Mononuclear cell (primary cell): ENCODE measurements around the gene GNG7. TPM values are rescaled to one million over a fixed set of nuclear protein-coding genes. Genes with fewer than 3 reads are reported as not detected.
"Not testable (repeated sequence)": the region's sequence is repeated elsewhere in the genome, so short reads cannot be mapped to it uniquely, and the experiment has no call there.

Source experiments
- H3K27me3 ChIP-seq: 2 replicates; pipeline ENCODE4 v1.6.0; 2011; ENCODE audit warnings: low read length, control low read depth; ENCODE audit not compliant: insufficient read depth
- H3K4me1 ChIP-seq: 2 replicates; pipeline ENCODE4 v1.5.1; 2011; ENCODE audit warnings: mild to moderate bottlenecking, low read length, control low read depth; ENCODE audit not compliant: insufficient read depth
- H3K4me3 ChIP-seq: 2 replicates; pipeline ENCODE4 v1.5.1; 2011; ENCODE audit warnings: mild to moderate bottlenecking, low read length, moderate library complexity
- H3K9me3 ChIP-seq: 2 replicates; pipeline ENCODE4 v1.5.1; 2011; ENCODE audit warnings: low read depth, mild to moderate bottlenecking, control low read depth, low read length
- total RNA-seq: library from RNA; depleted of rRNA; stranded (reverse); fragments of >200 nt; gene quantifications from one replicate; pipeline ENCODE4 v1.2.3, GENCODE V29; 2012

Gene GNG7
- total RNA-seq, 1 donor, result 2.0 TPM

GRCh38 chr19:2679439-2679838 lies 23.1 kb downstream of the GNG7 start:
- peaks cover 41% of the 10 kb centered on the region for H3K4me1 ChIP-seq
- no peaks in the 10 kb centered on the region for H3K27me3 ChIP-seq
- H3K4me3 ChIP-seq, result no peak overlapping the region
- no peaks in the 10 kb centered on the region for H3K9me3 ChIP-seq

- peaks cover 41% of the 10 kb centered on the region for H3K4me1 ChIP-seq
- not testable (repeated sequence) for H3K27me3 ChIP-seq, H3K9me3 ChIP-seq
Observed at GRCh38 chr19:2678948-2679347, 23.5 kb downstream of the GNG7 start.

GRCh38 chr19:2678044-2678671 lies 24.3 kb downstream of the GNG7 start:
- H3K4me1 ChIP-seq, result peaks cover 41% of the 10 kb centered on the region
- no peaks in the 10 kb centered on the region for H3K9me3 ChIP-seq
- no peak overlapping the region for H3K4me3 ChIP-seq
- H3K27me3 ChIP-seq, result no peaks in the 10 kb centered on the region

More at GRCh38 chr19:2678948-2679347, 23.5 kb downstream of the GNG7 start:
- not testable (repeated sequence) for H3K4me3 ChIP-seq

- Histone ChIP-seq H3K4me3 (no peak overlapping the region), H3K9me3 (no peaks in the 10 kb centered on the region), H3K4me1 (peaks cover 38% of the 10 kb centered on the region), H3K27me3 (no peaks in the 10 kb centered on the region)
Observed at GRCh38 chr19:2676823-2677222, 25.7 kb downstream of the GNG7 start.

DNA sequence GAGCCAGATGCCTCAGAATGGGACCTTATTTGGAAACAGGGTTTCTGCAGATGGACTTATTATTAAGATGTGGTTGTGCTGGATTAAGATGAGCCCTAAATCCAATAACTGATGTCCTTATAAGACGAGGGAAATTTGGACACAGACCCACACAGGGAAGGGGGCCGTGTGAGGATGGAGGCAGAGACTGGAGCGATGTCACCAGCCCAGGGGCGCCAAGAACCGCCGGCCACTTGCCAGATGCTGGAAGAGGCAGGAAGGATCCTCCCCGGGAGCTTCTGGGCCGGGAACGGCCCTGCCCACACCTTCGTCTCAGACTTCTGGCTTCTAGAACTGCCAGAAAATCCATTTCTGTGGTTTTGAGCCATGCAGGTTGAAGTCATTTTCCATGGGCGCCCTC lies 26.6 kb downstream of the GNG7 start:
- Histone ChIP-seq H3K9me3 (no peaks in the 10 kb centered on the region), H3K27me3 (no peaks in the 10 kb centered on the region), H3K4me1 (peaks cover 32% of the 10 kb centered on the region), H3K4me3 (no peak overlapping the region)

DNA sequence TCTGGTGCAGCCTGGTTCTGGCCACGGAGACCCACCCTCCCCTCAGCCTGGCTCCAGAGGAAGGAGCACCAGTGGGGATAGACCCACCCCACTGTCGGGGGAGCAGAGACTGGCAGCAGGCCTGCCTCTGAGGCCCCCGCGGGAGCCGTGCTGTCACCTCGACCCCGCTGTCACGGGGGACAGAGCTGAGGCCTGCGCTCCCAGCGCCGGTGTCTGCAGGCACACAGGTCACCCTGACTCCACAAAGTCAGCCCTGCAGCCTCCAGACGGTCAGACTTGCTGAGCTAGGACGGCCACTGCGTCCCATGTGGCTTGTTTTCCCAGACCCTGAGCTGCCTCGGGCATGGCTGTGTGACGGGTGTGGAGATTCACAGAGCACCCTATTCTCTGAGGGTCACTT lies 32.3 kb downstream of the GNG7 start:
- Histone ChIP-seq H3K4me1 (peaks cover 4% of the 10 kb centered on the region), H3K9me3 (no peaks in the 10 kb centered on the region), H3K27me3 (no peaks in the 10 kb centered on the region), H3K4me3 (no peak overlapping the region)

DNA sequence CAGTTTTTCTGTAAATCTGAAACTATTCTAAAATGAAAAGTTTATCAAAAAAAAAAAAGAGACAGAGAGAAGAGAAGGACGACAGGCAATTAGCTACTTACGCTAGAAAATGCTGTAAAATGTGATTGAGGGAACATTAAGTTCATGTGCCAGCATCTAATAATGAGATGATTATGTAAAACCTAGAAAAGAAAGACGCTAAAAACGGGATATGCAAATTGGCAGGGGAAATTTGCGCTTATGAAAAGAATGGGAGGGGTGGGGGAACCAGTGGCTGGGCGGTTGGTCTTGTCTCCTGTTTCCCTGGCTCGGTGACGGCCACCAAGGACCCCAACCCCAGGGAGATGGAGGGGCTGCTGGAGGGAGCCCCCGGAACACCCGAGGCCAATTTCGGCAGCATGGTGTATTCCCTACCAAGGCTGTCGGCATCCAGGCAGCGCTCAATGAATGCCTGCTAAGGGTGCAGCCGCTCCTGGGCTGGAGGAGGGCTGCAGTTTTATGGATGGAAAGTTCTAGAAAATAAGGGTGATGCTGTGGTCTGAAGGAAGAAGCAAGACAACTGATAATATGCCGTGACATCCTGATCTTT lies 34.2 kb downstream of the GNG7 start:
- Histone ChIP-seq H3K4me3 (no peak overlapping the region), H3K27me3 (no peaks in the 10 kb centered on the region), H3K4me1 (no peaks in the 10 kb centered on the region), H3K9me3 (no peaks in the 10 kb centered on the region)

DNA sequence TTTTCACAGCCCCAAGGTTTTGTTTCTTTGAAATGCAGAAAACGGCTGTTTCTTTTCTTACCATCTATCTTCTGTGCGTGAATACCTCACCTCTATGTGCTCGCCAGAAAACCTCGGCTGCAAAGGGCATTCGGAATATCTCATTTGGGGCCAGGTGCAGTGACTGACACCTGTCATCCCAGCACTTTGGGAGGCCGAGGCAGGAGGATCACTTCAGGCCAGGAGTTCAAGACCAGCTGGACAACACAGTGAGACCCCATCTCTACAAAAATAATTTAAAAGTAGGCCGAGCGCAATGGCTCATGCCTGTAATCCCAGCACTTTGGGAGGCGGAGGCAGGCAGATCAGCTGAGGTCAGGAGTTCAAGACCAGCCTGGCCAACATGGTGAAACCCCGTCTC lies 35.1 kb downstream of the GNG7 start:
- H3K4me3 ChIP-seq, H3K4me1 ChIP-seq, H3K9me3 ChIP-seq, H3K27me3 ChIP-seq: not testable (repeated sequence)

DNA sequence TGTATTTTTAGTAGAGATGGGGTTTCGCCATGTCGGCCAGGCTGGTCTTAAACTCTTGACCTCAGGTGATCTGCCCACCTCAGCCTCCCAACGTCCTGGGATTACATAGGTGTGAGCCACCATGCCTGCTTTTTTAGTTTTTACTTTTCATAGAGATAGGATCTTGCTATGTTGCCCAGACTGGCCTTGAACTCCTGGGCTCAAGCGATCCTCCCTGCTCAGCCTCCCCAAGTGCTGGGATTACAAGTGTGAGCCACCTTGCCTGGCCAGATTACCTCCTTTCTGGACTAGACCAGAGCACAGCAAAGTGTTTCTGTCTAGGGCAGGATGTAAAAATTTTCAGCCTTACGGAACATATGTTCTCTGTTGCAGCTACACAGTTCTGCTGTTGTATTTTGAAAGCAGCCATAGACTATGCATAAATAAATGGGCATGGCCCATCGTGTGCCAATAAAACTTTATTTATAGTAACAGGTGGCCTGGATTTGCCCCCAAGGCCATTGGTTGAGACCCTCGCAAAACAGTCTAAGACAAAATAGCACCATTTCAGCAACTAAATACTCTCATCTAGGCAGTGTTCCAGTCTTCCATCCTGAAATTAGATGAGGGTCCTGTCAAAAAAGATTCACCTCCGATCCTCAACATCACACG lies 36.0 kb downstream of the GNG7 start:
- H3K9me3 ChIP-seq, result no peaks in the 10 kb centered on the region
- H3K4me1 ChIP-seq, result no peaks in the 10 kb centered on the region
- no peak overlapping the region for H3K4me3 ChIP-seq
- no peaks in the 10 kb centered on the region for H3K27me3 ChIP-seq

- Histone ChIP-seq H3K4me3 (no peak overlapping the region), H3K9me3 (no peaks in the 10 kb centered on the region), H3K27me3 (no peaks in the 10 kb centered on the region), H3K4me1 (no peaks in the 10 kb centered on the region)
Observed at GRCh38 chr19:2665103-2665502, 37.4 kb downstream of the GNG7 start.

DNA sequence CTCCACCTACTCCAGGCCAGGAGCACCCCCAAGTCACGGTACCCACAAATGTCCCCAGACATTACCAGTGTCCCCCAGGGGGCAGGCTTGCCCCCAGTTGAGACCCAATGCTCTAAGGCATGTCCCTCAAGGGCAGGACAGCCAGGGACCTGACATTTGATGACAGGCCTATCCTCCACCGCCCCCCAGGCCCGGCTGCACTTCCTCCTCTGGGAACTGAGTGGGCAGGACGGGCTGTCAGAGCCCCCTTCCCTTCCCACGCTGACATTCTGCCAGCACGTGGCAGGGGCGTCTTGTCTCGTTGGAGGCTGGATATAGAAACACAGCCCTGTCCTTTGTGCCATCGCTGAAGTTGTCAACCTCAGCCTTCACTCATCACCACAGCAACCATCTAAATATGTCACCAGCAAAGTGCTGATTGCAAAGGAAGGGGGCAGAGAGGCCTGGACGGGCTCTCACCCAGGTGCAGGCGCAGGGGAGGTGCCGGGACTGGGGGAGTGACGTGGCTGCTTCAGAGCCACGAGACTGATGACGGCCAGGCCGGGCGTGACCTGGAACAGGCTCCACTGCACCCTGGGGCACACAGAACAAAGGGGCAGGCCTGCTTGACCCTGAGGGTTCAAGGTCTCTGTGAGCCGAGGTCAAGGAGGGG lies 38.4 kb downstream of the GNG7 start:
- no peaks in the 10 kb centered on the region for H3K4me1 ChIP-seq
- no peak overlapping the region for H3K4me3 ChIP-seq
- H3K9me3 ChIP-seq, result no peaks in the 10 kb centered on the region
- H3K27me3 ChIP-seq, result no peaks in the 10 kb centered on the region

DNA sequence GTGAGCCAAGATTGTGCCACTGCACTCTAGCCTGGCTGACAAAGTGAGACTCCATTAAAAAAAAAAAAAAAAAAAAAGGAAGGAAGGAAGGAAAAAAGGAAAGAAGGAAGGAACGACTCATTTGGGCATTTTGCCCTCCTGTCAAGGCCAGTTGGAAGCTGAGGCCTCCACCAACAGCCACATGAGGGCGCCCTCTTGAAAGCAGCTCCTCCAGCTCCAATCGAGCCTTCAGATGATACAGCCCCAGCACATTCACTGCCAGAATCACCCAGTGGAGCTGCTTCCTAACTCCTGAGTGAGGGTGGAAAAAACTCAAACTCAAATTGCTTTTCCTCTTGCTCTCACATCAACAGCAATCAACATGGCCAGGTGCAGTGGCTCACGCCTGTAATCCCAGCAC lies 40.9 kb downstream of the GNG7 start:
- no peaks in the 10 kb centered on the region for H3K27me3 ChIP-seq
- no peaks in the 10 kb centered on the region for H3K9me3 ChIP-seq
- peaks cover 3% of the 10 kb centered on the region for H3K4me1 ChIP-seq

GRCh38 chr19:2659856-2660432 lies 42.5 kb downstream of the GNG7 start:
- H3K9me3 ChIP-seq, result no peaks in the 10 kb centered on the region
- no peaks in the 10 kb centered on the region for H3K27me3 ChIP-seq
- H3K4me1 ChIP-seq, result peaks cover 3% of the 10 kb centered on the region
- no peak overlapping the region for H3K4me3 ChIP-seq

More for the DNA sequence above, 40.9 kb downstream of the GNG7 start:
- no peak overlapping the region for H3K4me3 ChIP-seq

- Histone ChIP-seq H3K9me3 (no peaks in the 10 kb centered on the region), H3K4me1 (peaks cover 3% of the 10 kb centered on the region), H3K4me3 (no peak overlapping the region), H3K27me3 (no peaks in the 10 kb centered on the region)
Observed at GRCh38 chr19:2656533-2656932, 46.0 kb downstream of the GNG7 start.
